HepG2 (cell line): ENCODE results near the gene HIPK2. TPM values are rescaled to one million over a fixed set of nuclear protein-coding genes. Genes with fewer than 3 reads are reported as not detected.

ENCODE experiments used
- ATAC-seq: fragments of 200-7000 bp; cut with Tn5 transposase; 3 replicates; pipeline ENCODE4 v1.9.1; 2020; ENCODE audit warnings: mild to moderate bottlenecking, moderate library complexity
- BruUV-seq: library from RNA; stranded (reverse); fragments of 400-500 nt; replicated peaks from 2 replicates; lab custom pipeline; 2021; lab: Mats Ljungman, UMichigan
- CTCF ChIA-PET: fragments of 300-600 bp; formaldehyde crosslinking; extraction: SDS; loops from one replicate; lab custom pipeline; 2021; ENCODE audit warnings: low total read pairs, inconsistent platforms, low intra/inter-chr PET ratio; lab: Yijun Ruan, JAX
- POLR2A ChIA-PET: fragments of 350-600 bp; sonication (Branson Sonifier 250); formaldehyde crosslinking; loops from one replicate; lab custom pipeline; 2020; ENCODE audit warnings: antibody characterized with exemption, inconsistent platforms; lab: Yijun Ruan, JAX
- DNase-seq: peaks from one replicate; pipeline ENCODE4 v3.0.0-alpha.2; 2015; ENCODE audit warnings: low spot score
- FAIRE-seq: peaks from 3 replicates; lab custom pipeline; 2011; peaks lifted over from hg19 to GRCh38; lab: Jason Lieb, UNC
- H2AFZ ChIP-seq: one replicate; pipeline ENCODE4 v1.6.1; 2011; ENCODE audit warnings: low read length, inconsistent platforms
- H3K27ac ChIP-seq: fragments of 300-600 bp; 3 replicates; pipeline ENCODE4 v1.8.0; 2011; ENCODE audit warnings: mixed run types, mild to moderate bottlenecking, mixed read lengths, low read length, inconsistent platforms; ENCODE audit not compliant: insufficient read depth; ENCODE audit errors: extremely low read length
- H3K27me3 ChIP-seq, 2 experiments: fragments of 200-600 bp in 1 of 2; 2 replicates in 1 of 2; 3 replicates in 1 of 2; pipeline versions ENCODE4 v1.6.0 to v1.8.0; 2011; ENCODE audit warnings: low read length in 2 of 2, mild to moderate bottlenecking in 2 of 2, moderate library complexity in 2 of 2, inconsistent platforms in 1 of 2; ENCODE audit not compliant: insufficient read depth in 2 of 2, control insufficient read depth in 1 of 2
- H3K36me3 ChIP-seq, 2 experiments: fragments of 200-600 bp in 1 of 2; replicated peaks in 1 of 2; 2 replicates in 1 of 2; 3 replicates in 1 of 2; pipeline versions ENCODE4 v1.5.1 to v1.8.0; 2011; ENCODE audit warnings: low read length in 2 of 2, inconsistent platforms in 1 of 2; ENCODE audit not compliant: insufficient read depth in 2 of 2, control insufficient read depth in 1 of 2
- H3K4me1 ChIP-seq: 2 replicates; pipeline ENCODE4 v1.5.1; 2012; ENCODE audit warnings: low read length, inconsistent platforms; ENCODE audit not compliant: insufficient read depth
- H3K4me2 ChIP-seq: 2 replicates; pipeline ENCODE4 v1.6.0; 2011; ENCODE audit warnings: low read depth, low read length, inconsistent platforms
- H3K4me3 ChIP-seq, 3 experiments: fragments of 200-600 bp in 1 of 3; sonication (generic), shearing (Covaris generic) in 1 of 3; replicated peaks in 1 of 3; 2 replicates each; pipeline ENCODE4 v1.5.1; 2011 to 2016; ENCODE audit warnings: low read length in 3 of 3, inconsistent platforms in 2 of 3, low read depth in 2 of 3, mild to moderate bottlenecking in 2 of 3, control low read depth in 1 of 3, mixed read lengths in 1 of 3; ENCODE audit not compliant: insufficient read depth in 1 of 3
- H3K79me2 ChIP-seq: one replicate; pipeline ENCODE4 v1.6.1; 2011; ENCODE audit warnings: low read length, inconsistent platforms; ENCODE audit not compliant: insufficient read depth
- H3K9ac ChIP-seq: 2 replicates; pipeline ENCODE4 v1.6.0; 2011; ENCODE audit warnings: mild to moderate bottlenecking, low read depth, low read length, inconsistent platforms; ENCODE audit not compliant: insufficient read depth
- H3K9me3 ChIP-seq: 2 replicates; pipeline ENCODE4 v1.5.1; 2012; ENCODE audit warnings: mild to moderate bottlenecking, low read length
- H4K20me1 ChIP-seq: 2 replicates; pipeline ENCODE4 v1.6.0; 2011; ENCODE audit warnings: inconsistent platforms, mild to moderate bottlenecking, low read length, moderate library complexity; ENCODE audit not compliant: insufficient read depth
- ELF1 ChIP-seq: sonication (generic); formaldehyde crosslinking; IDR thresholded peaks from 2 replicates; pipeline ENCODE4 v1.4.0; 2020; ENCODE audit warnings: missing genetic modification reagents
- FOSL1 ChIP-seq: sonication (generic); formaldehyde crosslinking; IDR thresholded peaks from 2 replicates; pipeline ENCODE4 v1.9.0; 2021; ENCODE audit warnings: missing genetic modification reagents, borderline replicate concordance
- ISX ChIP-seq: sonication (generic); formaldehyde crosslinking; conservative IDR thresholded peaks from 2 replicates; pipeline ENCODE4 v1.5.0; 2020; ENCODE audit warnings: missing genetic modification reagents
- MIER3 ChIP-seq: IDR thresholded peaks from 2 replicates; pipeline ENCODE4 v1.6.1; 2016; ENCODE audit warnings: missing compliant biosample characterization, borderline replicate concordance
- SALL1 ChIP-seq: sonication (generic); formaldehyde crosslinking; IDR thresholded peaks from 2 replicates; pipeline ENCODE4 v1.8.0; 2022; ENCODE audit warnings: mild to moderate bottlenecking, missing genetic modification reagents
- ZBTB20 ChIP-seq: sonication (generic); formaldehyde crosslinking; IDR thresholded peaks from 2 replicates; pipeline ENCODE4 v1.8.1; 2023; ENCODE audit warnings: missing genetic modification reagents, low read depth, mild to moderate bottlenecking, borderline replicate concordance
- ZBTB43 ChIP-seq: sonication (generic); formaldehyde crosslinking; conservative IDR thresholded peaks from 2 replicates; pipeline ENCODE4 v1.4.0; 2020; ENCODE audit warnings: missing genetic modification reagents
- ZEB1 ChIP-seq: IDR thresholded peaks from 2 replicates; pipeline ENCODE4 v1.6.1; 2012; ENCODE audit warnings: mild to moderate bottlenecking, low read depth, inconsistent platforms; ENCODE audit not compliant: insufficient replicate concordance
- ZFP36L2 ChIP-seq: sonication (generic); formaldehyde crosslinking; IDR thresholded peaks from 2 replicates; pipeline ENCODE4 v1.4.0; 2020; ENCODE audit warnings: missing genetic modification reagents
- ZFP41 ChIP-seq: sonication (generic); formaldehyde crosslinking; IDR thresholded peaks from 2 replicates; pipeline ENCODE4 v1.4.0; 2020; ENCODE audit warnings: mild to moderate bottlenecking, missing genetic modification reagents, borderline replicate concordance
- ZNF30 ChIP-seq: sonication (generic); formaldehyde crosslinking; IDR thresholded peaks from 2 replicates; pipeline ENCODE4 v1.5.0; 2020; ENCODE audit warnings: mild to moderate bottlenecking, missing genetic modification reagents
- WGBS: methylation state at CpG from one replicate; pipeline ENCODE4 v1.1.6; 2017; ENCODE audit warnings: low lambda C conversion rate; 5-methylcytosine and 5-hydroxymethylcytosine counted together
- in situ Hi-C: cut with HindIII; loops from 2 replicates; pipeline ENCODE4 v1.10.0; 2017; ENCODE audit warnings: low pct_unique_long_range_greater_than_20kb; ENCODE audit not compliant: extremely low pct_ligation_motif_present
- intact Hi-C: fragments of 100-400 bp; cut with micrococcal nuclease; formaldehyde crosslinking; loops from one replicate; pipeline ENCODE4 v1.10.0; 2022; ENCODE audit not compliant: unreplicated experiment
- polyA plus RNA-seq, 8 experiments: library from polyadenylated mRNA; depleted of rRNA in 3 of 8; stranded (reverse) in 7 of 8; unstranded in 1 of 8; fragments of >200 nt; fragmentation: Illumina TruSeq in 4 of 8; extraction: Trizol in 4 of 8; gene quantifications; 2 replicates each; pipeline versions ENCODE4 v1.2.1 to v1.2.3, GENCODE V29; 2011 to 2016; ENCODE audit warnings: low read depth in 4 of 8, missing spikeins in 1 of 8, mixed read lengths in 1 of 8; ENCODE audit not compliant: insufficient read depth in 1 of 8
- total RNA-seq, 5 experiments: library from RNA; depleted of rRNA; stranded (reverse); fragments of >200 nt; fragmentation: Illumina TruSeq; extraction: Trizol; gene quantifications; 2 replicates each; pipeline ENCODE4 v1.2.3, GENCODE V29; 2016; ENCODE audit warnings: low read depth in 1 of 5

HIPK2 gene
- total and polyA plus RNA-seq, 2 of the 13 experiments (the other 11 are each of a cell fraction or from before 2014, with no cell fraction given) = 14.4 to 20.2 TPM

DNA sequence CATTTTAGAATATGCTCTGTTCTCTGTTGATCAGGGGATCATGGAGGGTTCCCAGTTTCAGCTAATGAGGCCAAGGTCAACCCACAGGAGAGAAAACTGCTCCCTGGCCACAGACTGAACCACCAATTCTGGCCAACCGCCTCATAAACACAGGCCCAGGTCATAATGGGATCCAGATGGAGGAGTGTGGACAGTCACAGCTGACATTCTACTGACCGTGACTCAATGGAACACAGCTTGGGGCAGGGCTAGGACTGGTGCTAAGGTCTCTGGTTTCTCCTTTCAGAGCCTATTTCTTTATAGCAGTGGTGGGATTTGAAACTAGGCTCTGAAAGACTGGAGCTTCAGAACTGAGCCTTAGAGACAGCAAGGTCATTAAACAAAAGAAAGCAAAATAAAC is 68.3 kb downstream of the HIPK2 start:
- no peak for ATAC-seq
- 0 out of 2 replicates have a peak, but pooled peaks cover 3% of the 10 kb centered on the region for H4K20me1 ChIP-seq
- no peak for FAIRE-seq
- TF ChIP-seq ELF1 (CRISPR knock-in tag) (no peak), FOSL1 (CRISPR knock-in tag) (no peak), ZBTB43 (CRISPR knock-in tag) (no peak), SALL1 (CRISPR knock-in tag) (no peak), ZNF30 (CRISPR knock-in tag) (no peak), ZEB1 (no peak), ZBTB20 (CRISPR knock-in tag) (no peak), ZFP36L2 (CRISPR knock-in tag) (no peak), ZFP41 (no peak), ISX (CRISPR knock-in tag) (no peak), MIER3 (CRISPR knock-in tag) (no peak)
- intact Hi-C loops = no loop called here
- no peak overlapping the region for H3K4me2 ChIP-seq
- peaks cover 12% of the 10 kb centered on the region for H3K79me2 ChIP-seq
- no peak overlapping the region for H2AFZ ChIP-seq
- POLR2A ChIA-PET = no interaction called here
- no peaks in the 10 kb centered on the region for H3K9me3 ChIP-seq
- peaks cover 35% of the 10 kb centered on the region for H3K4me1 ChIP-seq
- 82% methylated on average over 2 of the region's 2 CpGs for WGBS
- no peaks in the 10 kb centered on the region for H3K27me3 ChIP-seq
- CTCF ChIA-PET = no interaction called here
- H3K27ac ChIP-seq = no peak overlapping the region
- no peak overlapping the region for H3K9ac ChIP-seq
- in situ Hi-C loops = no loop called here
- H3K36me3 ChIP-seq = peaks cover 30 to 87% of the 10 kb centered on the region in 2 experiments
- no TSS peak for BruUV-seq
- no peak for DNase-seq
- H3K4me3 ChIP-seq = no peak overlapping the region
